ENCODE data around the gene DICER1.

- no peak for TF ChIP-seq CTCF (conservative IDR thresholded peaks at IDR 0.05; ENCODE audit: low read depth, low read length)
- no peak for TF ChIP-seq EZH2 (IDR thresholded peaks at IDR 0.05; ENCODE audit: borderline replicate concordance, low read depth, low read length, poor library complexity, severe bottlenecking)
Measured at GRCh38 chr14:95062220-95062619, 95.1 kb downstream of the DICER1 start.
